Spleen (tissue), 11 donors: ENCODE data around the gene BCAT1. TPM values are rescaled to one million over a fixed set of nuclear protein-coding genes. Genes with fewer than 3 reads are reported as not detected.

Source experiments
- DNase-seq: peaks from one replicate; pipeline ENCODE4 v3.0.0-alpha.2; 2020
- H3K27ac ChIP-seq, 8 donors: fragments of 200-600 bp; sonication (generic) in 7 of 8; 1 replicate in 4 of 8; 2 replicates in 4 of 8; pipeline versions ENCODE4 v1.5.0 to v1.8.0; 2016 to 2021; ENCODE audit warnings: inconsistent platforms in 4 of 8, mild to moderate bottlenecking in 4 of 8, moderate library complexity in 1 of 8
- H3K27me3 ChIP-seq, 7 donors: fragments of 200-600 bp; sonication (generic) in 6 of 7; replicated peaks in 1 of 7; 1 replicate in 4 of 7; 2 replicates in 3 of 7; pipeline versions ENCODE4 v1.5.0 to v1.8.0; 2016 to 2021; ENCODE audit warnings: inconsistent platforms in 3 of 7, mild to moderate bottlenecking in 1 of 7
- H3K36me3 ChIP-seq, 6 donors: fragments of 200-600 bp; sonication (generic) in 5 of 6; 1 replicate in 4 of 6; 2 replicates in 2 of 6; pipeline versions ENCODE4 v1.5.0 to v1.8.0; 2016 to 2021; ENCODE audit warnings: inconsistent platforms in 2 of 6
- H3K4me1 ChIP-seq, 6 donors: fragments of 200-600 bp; sonication (generic) in 5 of 6; 1 replicate in 3 of 6; 2 replicates in 3 of 6; pipeline versions ENCODE4 v1.5.0 to v1.8.0; 2016 to 2021; ENCODE audit warnings: inconsistent platforms in 3 of 6
- H3K4me3 ChIP-seq, 8 donors: fragments of 200-600 bp; sonication (generic) in 7 of 8; 1 replicate in 4 of 8; 2 replicates in 4 of 8; pipeline versions ENCODE4 v1.5.0 to v1.8.0; 2016 to 2021; ENCODE audit warnings: inconsistent platforms in 4 of 8, mild to moderate bottlenecking in 4 of 8, moderate library complexity in 2 of 8
- H3K9me3 ChIP-seq, 8 donors: fragments of 200-600 bp; sonication (generic) in 7 of 8; 1 replicate in 4 of 8; 2 replicates in 4 of 8; pipeline versions ENCODE4 v1.5.0 to v1.8.0; 2016 to 2021; ENCODE audit warnings: inconsistent platforms in 4 of 8
- POLR2A ChIP-seq, 3 donors: fragments of 450-650 bp; IDR thresholded peaks; one replicate each; pipeline ENCODE4 v1.5.1; 2017; ENCODE audit warnings: antibody characterized with exemption in 3 of 3, mild to moderate bottlenecking in 1 of 3
- POLR2AphosphoS5 ChIP-seq, 3 donors: sonication (generic); formaldehyde crosslinking; IDR thresholded peaks; one replicate each; pipeline ENCODE4 v1.5.1; 2017; ENCODE audit warnings: antibody characterized with exemption in 3 of 3
- whole genome bisulfite sequencing, 5 donors: extraction: QIAGEN DNeasy Blood & Tissue Kit in 3 of 5; methylation state at CpG; one replicate each; pipeline versions ENCODE4 v1.1.5 to v1.1.7; 2013 to 2018; 5-methylcytosine and 5-hydroxymethylcytosine counted together
- intact Hi-C: fragments of 100-400 bp; cut with DNase I; formaldehyde crosslinking; loops from one replicate; pipeline ENCODE4 v1.15.0; 2023; ENCODE audit warnings: low total_unique reads
- polyA plus RNA-seq, 3 donors: library from polyadenylated mRNA; stranded (reverse); fragments of 200-250 nt; gene quantifications; one replicate each; pipeline ENCODE4 v1.2.1, GENCODE V29; 2013
- total RNA-seq, 7 donors: library from RNA; depleted of rRNA in 3 of 7; stranded (reverse); fragments of >200 nt in 3 of 7; fragmentation: NEBNext Ultra II Directional in 4 of 7; extraction: Animal tissue kit (Norgen Biotek cat#: 25700) in 4 of 7; gene quantifications; one replicate each; pipeline versions ENCODE4 v1.1.0 to v1.2.1, GENCODE V29; 2016 to 2021
- TF ChIP-seq, protein P1 (sequence below), 11 experiments: fragments of 200-600 bp in 7 of 11; fragments of 450-650 bp in 4 of 11; sonication (generic) in 4 of 11; IDR thresholded peaks in 8 of 11; conservative IDR thresholded peaks in 3 of 11; 1 replicate in 7 of 11; 2 replicates in 4 of 11; pipeline versions ENCODE4 v1.4.0 to v1.8.0; 2016 to 2021; ENCODE audit warnings: antibody characterized with exemption in 11 of 11, inconsistent platforms in 4 of 11, mild to moderate bottlenecking in 1 of 11
- donor health status: healthy with polysubstance abuse.
- donor health status: DM: no; HTN: no; CAD: no; lungs with moderate emphysema.
- donor health status: DM: no; HTN: no; CAD: no.
- donor health status: Bipolar disorder and iron deficiency.
- donor health status: healthy.
- donor health status: DM: no; HTN: no; CAD: no.
- donor health status: DM: yes; HTN: yes; CAD: no.

Gene BCAT1
- total and polyA plus RNA-seq, 10 donors = 0.54 to 18.4 (median 8.7) TPM

DNA sequence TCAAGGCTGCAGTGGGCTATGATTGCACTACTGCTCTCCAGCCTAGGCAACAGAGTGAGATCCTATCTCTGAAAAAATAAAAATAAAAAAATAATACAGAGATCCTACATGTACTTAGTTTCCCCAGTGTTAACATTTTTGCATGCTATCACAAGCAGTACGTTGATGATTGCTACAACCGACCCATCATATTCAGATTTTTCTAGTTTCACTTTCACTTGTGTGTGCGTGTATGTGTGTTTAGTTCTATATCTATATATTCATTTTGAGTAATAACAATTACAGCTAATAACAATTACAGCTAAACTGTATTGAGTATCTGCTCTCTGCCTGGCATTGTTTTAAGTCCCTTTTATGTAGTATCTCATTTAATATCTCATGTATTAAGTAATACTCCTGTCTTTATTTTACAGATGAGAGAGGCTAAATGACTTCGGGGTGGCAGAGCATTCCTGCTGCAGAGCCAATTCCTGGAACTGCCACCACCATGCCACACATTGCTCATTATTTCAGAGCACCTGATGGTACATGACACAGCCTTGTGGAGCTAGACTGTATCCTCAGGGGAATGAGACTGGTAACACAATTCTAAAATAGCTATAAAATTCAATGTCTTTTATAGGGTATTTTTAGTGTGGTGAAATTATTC is 153.1 kb downstream of the BCAT1 start:
- Histone ChIP-seq H3K27me3 (no peaks in the 10 kb centered on the region), H3K36me3 (no peaks in the 10 kb centered on the region), H3K4me1 (peaks cover 0 to 46% (median 15%) of the 10 kb centered on the region in 6 donors), H3K27ac (peak overlapping the region in 4 of 8 donors; percentile 1 to 39 (median 26)), H3K9me3 (no peaks in the 10 kb centered on the region), H3K4me3 (peak overlapping the region in 7 of 8 donors; percentile 19 to 61 (median 29))
- TF ChIP-seq, protein P1, sequence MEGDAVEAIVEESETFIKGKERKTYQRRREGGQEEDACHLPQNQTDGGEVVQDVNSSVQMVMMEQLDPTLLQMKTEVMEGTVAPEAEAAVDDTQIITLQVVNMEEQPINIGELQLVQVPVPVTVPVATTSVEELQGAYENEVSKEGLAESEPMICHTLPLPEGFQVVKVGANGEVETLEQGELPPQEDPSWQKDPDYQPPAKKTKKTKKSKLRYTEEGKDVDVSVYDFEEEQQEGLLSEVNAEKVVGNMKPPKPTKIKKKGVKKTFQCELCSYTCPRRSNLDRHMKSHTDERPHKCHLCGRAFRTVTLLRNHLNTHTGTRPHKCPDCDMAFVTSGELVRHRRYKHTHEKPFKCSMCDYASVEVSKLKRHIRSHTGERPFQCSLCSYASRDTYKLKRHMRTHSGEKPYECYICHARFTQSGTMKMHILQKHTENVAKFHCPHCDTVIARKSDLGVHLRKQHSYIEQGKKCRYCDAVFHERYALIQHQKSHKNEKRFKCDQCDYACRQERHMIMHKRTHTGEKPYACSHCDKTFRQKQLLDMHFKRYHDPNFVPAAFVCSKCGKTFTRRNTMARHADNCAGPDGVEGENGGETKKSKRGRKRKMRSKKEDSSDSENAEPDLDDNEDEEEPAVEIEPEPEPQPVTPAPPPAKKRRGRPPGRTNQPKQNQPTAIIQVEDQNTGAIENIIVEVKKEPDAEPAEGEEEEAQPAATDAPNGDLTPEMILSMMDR (IDR thresholded peaks at IDR 0.05 in 8 of 11, conservative IDR thresholded peaks at IDR 0.05 in 3 of 11) = no peak
- TF ChIP-seq POLR2A (IDR thresholded peaks at IDR 0.05) (no peak), POLR2AphosphoS5 (IDR thresholded peaks at IDR 0.05) (no peak)
- 2 to 15% (median 10%) methylated on average over 4 of the region's 4 CpGs for WGBS, 5 donors
- DNase-seq = no peak
- intact Hi-C loops = no loop called here

DNA sequence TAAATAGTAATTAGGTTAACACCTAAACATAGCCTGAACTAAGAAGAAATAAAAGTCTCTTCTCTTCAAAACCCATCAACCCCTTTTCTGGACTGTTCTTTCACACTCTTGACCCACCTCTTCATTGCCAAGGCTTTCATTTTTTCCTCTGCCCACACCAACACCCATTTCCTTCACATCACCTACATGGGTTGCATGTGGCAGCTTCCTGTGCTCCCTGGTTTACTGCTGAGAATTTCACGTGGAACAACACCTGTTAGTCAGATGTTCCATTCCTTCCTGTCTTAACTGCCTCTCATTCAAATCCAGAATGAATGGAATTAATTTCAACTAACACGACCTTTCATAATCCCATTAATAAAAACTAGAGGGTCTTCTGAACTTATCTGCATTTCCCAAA is 157.3 kb downstream of the BCAT1 start:
- H3K27me3 ChIP-seq = no peaks in the 10 kb centered on the region
- no peak overlapping the region for H3K4me3 ChIP-seq
- peaks cover 0 to 20% (median 3%) of the 10 kb centered on the region in 6 donors for H3K4me1 ChIP-seq
- no peaks in the 10 kb centered on the region for H3K9me3 ChIP-seq
- TF ChIP-seq POLR2A (IDR thresholded peaks at IDR 0.05) (no peak), POLR2AphosphoS5 (IDR thresholded peaks at IDR 0.05) (no peak)
- TF ChIP-seq, protein P1 (IDR thresholded peaks at IDR 0.05 in 8 of 11, conservative IDR thresholded peaks at IDR 0.05 in 3 of 11) = no peak
- no peaks in the 10 kb centered on the region for H3K36me3 ChIP-seq
- WGBS, 5 donors = 41 to 53% (median 48%) methylated on average over 2 of the region's 2 CpGs
- no peak for DNase-seq
- intact Hi-C loops = no loop called here
- no peak overlapping the region for H3K27ac ChIP-seq

DNA sequence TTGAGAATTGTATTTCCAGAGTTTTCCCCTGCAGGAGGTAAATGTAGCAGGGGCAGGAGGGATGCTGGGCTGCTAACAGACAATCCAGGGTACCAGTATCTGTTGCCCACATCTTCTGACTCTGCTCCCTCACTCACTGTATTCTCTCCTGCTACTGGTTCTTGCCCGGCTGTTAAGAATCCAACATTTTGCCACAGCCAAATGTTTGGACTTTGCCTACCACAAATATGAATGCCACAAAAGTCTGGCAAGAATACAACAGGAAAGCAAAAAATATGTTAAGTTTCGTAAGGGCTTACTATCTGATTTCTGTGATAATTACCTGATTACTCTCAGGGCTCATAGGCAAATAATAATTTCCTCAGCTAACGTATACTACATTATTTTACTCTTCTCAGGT is 160.0 kb downstream of the BCAT1 start:
- Histone ChIP-seq H3K9me3 (no peaks in the 10 kb centered on the region), H3K4me3 (no peak overlapping the region), H3K4me1 (no peaks in the 10 kb centered on the region), H3K27me3 (no peaks in the 10 kb centered on the region), H3K36me3 (no peaks in the 10 kb centered on the region), H3K27ac (no peak overlapping the region)
- no peak for TF ChIP-seq POLR2A (IDR thresholded peaks at IDR 0.05)
- no peak for DNase-seq
- intact Hi-C loops = no loop called here
- WGBS, 5 donors = 59 to 84% (median 73%) methylated on average over 3 of the region's 3 CpGs

DNA sequence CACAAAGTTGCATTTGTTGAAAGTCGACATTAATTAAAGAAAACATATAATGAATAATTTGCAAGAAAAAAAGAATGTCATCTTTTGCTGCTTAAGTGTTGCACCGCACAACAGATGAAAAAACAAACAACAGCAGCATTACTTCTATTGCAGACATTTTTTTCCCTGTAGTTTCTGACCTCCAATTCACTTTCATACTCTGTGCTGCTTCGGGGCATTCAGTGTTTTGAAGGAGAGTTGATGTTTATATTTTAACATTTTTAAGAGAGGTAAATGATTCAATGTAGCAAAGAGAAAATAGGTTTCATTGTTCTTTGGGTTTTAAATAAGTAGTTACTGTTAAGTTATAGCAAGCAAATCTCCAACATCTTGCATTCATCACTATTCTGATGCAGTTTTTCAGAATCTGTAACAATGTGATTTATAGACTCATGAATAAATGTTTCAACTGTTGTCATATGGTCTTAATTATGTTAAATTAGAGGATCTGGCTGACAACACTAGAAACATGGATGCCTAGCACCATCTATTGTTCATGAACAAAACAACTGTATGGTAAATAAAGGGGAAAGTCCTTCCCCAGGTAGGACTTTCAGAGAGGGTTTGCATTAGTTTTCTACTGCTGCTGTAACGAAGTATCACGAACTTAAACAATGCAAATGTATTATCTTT is 168.1 kb downstream of the BCAT1 start:
- WGBS, 5 donors = 63 to 68% (median 63%) methylated on average over 5 of the region's 5 CpGs
- Histone ChIP-seq H3K4me1 (peaks cover 0 to 5% (median 0%) of the 10 kb centered on the region in 6 donors), H3K9me3 (no peaks in the 10 kb centered on the region), H3K36me3 (no peaks in the 10 kb centered on the region), H3K4me3 (no peak overlapping the region), H3K27ac (no peak overlapping the region), H3K27me3 (no peaks in the 10 kb centered on the region)
- no peak for DNase-seq
- intact Hi-C loops = no loop called here
- TF ChIP-seq, protein P1 (IDR thresholded peaks at IDR 0.05 in 8 of 11, conservative IDR thresholded peaks at IDR 0.05 in 3 of 11) = no peak
- TF ChIP-seq POLR2A (IDR thresholded peaks at IDR 0.05) (no peak), POLR2AphosphoS5 (IDR thresholded peaks at IDR 0.05) (no peak)
